Measurements from ENCODE around the gene NPRL2.

The NPRL2 gene

GRCh38 chr3:50347187-50347813 lies 3.3 kb downstream of the NPRL2 start:
- no peak for TF ChIP-seq ZNF274 (IDR thresholded peaks at IDR 0.05; ENCODE audit: low read depth, low read length)
- H3K4me3 ChIP-seq (ENCODE audit: low read length), result no peak overlapping the region

GRCh38 chr3:50345586-50346234 lies 4.9 kb downstream of the NPRL2 start, which contains the start of gene ZMYND10:
TSS of gene ZMYND10 (minus strand) at chr3:50345732. CDS start at chr3:50345579, 153 bp downstream.
- peak within 1 kb of the TSS; percentile 26; the same call in 1 of the 2 replicates for H3K4me3 ChIP-seq (ENCODE audit: low read length)
- TF ChIP-seq ZNF274 (IDR thresholded peaks at IDR 0.05; ENCODE audit: low read depth, low read length), result no peak

DNA sequence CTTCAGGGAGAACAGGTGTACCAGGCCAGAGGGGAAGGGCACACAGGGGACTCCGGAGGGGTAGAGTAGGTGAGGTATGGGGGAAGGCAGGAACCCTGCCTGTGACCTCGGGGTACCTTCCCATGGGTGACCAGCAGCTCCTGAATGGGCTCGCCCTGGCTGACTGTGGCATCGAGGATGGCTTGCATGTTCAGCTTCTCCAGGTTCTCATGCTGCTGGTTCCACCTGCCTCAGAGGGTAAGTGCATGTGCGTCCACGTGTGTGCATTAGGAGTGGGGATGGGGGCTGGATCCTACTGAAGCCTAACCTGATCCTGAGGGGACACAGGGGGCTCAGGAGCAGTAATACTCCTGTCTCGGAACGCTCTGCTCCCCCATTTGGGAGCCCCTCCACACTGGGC lies 5.6 kb downstream of the NPRL2 start:
- H3K4me3 ChIP-seq (ENCODE audit: low read length), result no peak overlapping the region
- no peak for TF ChIP-seq ZNF274 (IDR thresholded peaks at IDR 0.05; ENCODE audit: low read depth, low read length)

DNA sequence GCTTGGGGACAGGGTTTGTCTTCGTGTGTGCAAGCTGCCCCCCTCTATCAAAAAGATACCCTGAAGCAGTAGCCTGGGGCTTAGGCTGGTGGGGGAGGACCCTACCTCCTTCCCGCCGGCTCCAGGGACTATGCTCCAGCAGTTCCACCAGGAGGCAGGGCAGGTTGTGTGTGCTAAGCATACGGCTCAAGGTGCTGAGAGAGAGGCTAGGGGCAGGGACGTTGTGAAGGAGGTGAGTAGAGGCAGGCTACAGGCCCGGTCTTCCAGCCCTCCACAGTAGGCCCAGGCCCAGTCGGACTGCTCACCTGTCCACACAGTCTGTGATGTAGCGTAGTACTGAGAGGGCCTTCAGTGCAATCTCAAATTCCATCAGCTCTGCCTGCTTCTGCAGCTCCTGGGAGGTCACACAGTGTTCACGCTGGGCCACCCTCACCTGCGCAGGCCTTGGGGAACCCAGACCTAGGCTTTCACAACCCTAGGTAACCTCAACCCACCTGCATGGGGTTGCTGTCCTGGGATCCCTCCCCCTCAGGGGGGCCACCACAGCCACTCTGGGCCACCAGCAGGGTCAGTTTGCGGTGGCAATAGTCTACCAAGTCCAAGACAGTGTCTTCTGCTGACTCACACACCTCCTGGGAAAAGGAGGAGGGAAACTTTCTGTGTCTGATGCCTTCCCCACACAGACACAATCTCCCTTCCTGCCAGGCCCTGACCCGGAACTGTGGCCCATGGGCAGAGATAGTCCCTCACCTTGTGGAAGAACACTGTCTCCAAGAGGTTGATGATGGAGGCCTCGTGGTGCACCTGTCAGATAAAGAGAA lies 7.6 kb downstream of the NPRL2 start:
- no peak for TF ChIP-seq ZNF274 (IDR thresholded peaks at IDR 0.05; ENCODE audit: low read depth, low read length)
- no peak overlapping the region for H3K4me3 ChIP-seq (ENCODE audit: low read length)

GRCh38 chr3:50341996-50342650 lies 8.5 kb downstream of the NPRL2 start:
- no peak for TF ChIP-seq ZNF274 (IDR thresholded peaks at IDR 0.05; ENCODE audit: low read depth, low read length)
- H3K4me3 ChIP-seq (ENCODE audit: low read length), result no peak overlapping the region

DNA sequence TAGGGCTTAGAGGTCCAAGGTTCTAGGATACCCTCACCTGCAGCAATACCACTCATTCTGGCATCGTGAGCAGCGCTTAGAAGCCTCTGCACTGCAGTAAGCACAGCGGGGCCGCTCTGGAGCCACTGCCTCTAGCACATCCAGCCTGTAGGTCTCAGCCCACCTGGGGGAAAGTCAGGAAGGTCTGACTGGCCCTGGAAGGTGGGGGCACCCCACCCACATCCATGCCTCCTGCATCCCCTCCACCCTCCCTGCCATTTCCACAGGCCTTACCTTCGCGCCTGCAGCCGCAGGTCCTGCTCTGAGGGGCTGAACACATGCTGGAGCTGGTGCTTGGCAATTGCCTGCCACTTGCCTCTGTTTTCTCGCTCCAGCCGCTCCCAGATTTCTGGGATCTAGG lies 9.0 kb downstream of the NPRL2 start:
- TF ChIP-seq ZNF274 (IDR thresholded peaks at IDR 0.05; ENCODE audit: low read depth, low read length), result no peak
- H3K4me3 ChIP-seq (ENCODE audit: low read length), result peak overlapping the region; percentile 70; the same call in 1 of the 2 replicates

- peak within 1 kb of the TSS; percentile 70; the same call in 1 of the 2 replicates for H3K4me3 ChIP-seq (ENCODE audit: low read length)
- TF ChIP-seq ZNF274 (IDR thresholded peaks at IDR 0.05; ENCODE audit: low read depth, low read length), result no peak
Observed at GRCh38 chr3:50340448-50341329, 9.9 kb downstream of the NPRL2 start, which contains the start of gene RASSF1. TSS of gene RASSF1 (minus strand) at chr3:50340836. CDS start at chr3:50340805, 31 bp downstream.

- H3K4me3 ChIP-seq (ENCODE audit: low read length), result peak overlapping the region; percentile 70; the same call in 1 of the 2 replicates
- no peak for TF ChIP-seq ZNF274 (IDR thresholded peaks at IDR 0.05; ENCODE audit: low read depth, low read length)
Observed at GRCh38 chr3:50340147-50340447, 10.5 kb downstream of the NPRL2 start.

DNA sequence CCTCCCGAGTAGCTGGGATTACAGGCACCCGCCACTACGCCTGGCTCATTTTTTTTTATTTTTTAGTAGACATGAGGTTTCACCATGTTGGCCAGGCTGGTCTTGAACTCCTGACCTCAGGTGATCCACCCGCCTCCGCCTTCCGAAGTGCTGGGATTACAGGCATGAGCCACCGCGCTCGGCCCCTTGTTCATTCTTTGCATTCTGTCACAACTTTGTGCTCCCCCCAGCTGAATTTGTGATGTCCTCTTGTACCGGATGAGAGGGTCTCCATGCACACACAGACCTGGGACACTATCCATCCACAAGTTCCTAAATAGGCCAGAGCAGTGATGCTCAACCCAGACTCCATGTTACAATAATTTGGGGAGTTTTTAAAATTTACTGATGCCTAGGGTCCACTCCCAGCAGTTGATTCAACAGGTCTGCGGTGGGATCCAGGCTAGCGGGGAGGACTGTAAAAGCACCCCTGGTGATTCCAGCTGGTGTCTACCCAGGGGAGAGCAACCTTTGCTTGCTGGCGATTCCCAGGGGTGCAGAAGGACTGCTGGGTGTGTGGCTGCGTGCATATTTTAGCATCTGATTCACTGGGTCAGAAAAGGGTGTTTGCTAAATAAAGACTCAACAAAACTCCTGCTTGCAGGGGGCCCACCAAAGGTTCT lies 11.0 kb downstream of the NPRL2 start:
- TF ChIP-seq ZNF274 (IDR thresholded peaks at IDR 0.05; ENCODE audit: low read depth, low read length), result no peak
- H3K4me3 ChIP-seq (ENCODE audit: low read length), result peak overlapping the region; percentile 70; the same call in 1 of the 2 replicates

GRCh38 chr3:50338965-50339364 lies 11.6 kb downstream of the NPRL2 start:
- H3K4me3 ChIP-seq (ENCODE audit: low read length), result peak overlapping the region; percentile 70; the same call in 1 of the 2 replicates

GRCh38 chr3:50337175-50337861 lies 13.3 kb downstream of the NPRL2 start:
- peak overlapping the region; percentile 71 for H3K4me3 ChIP-seq (ENCODE audit: low read length)
- no peak for TF ChIP-seq ZNF274 (IDR thresholded peaks at IDR 0.05; ENCODE audit: low read depth, low read length)

More at GRCh38 chr3:50338965-50339364, 11.6 kb downstream of the NPRL2 start:
- no peak for TF ChIP-seq ZNF274 (IDR thresholded peaks at IDR 0.05; ENCODE audit: low read depth, low read length)

Data from GM08714 (cell line).